Measurements from ENCODE around the gene RAI2. TPM values are rescaled to one million over a fixed set of nuclear protein-coding genes. Genes with fewer than 3 reads are reported as not detected.

The RAI2 gene
- total and polyA plus RNA-seq, 3 donors from 2014 or later: 5.7 to 13.5 (median 12.1) TPM

GRCh38 chrX:17758382-17758781, 102.7 kb downstream of the RAI2 start:
- Histone ChIP-seq H3K4me1 (no peaks in the 10 kb centered on the region), H3K27me3 (no peaks in the 10 kb centered on the region), H3K4me3 (no peak overlapping the region), H3K27ac (no peak overlapping the region), H3K36me3 (ENCODE audit: low read depth, missing control alignments) (no peaks in the 10 kb centered on the region), H3K9me3 (no peaks in the 10 kb centered on the region)
- no peak for TF ChIP-seq CTCF (IDR thresholded peaks at IDR 0.05)
- TF ChIP-seq POLR2A (IDR thresholded peaks at IDR 0.05): no peak
- no peak for DNase-seq
- intact Hi-C loops (cut with DNase I; ENCODE audit: low total_unique reads): no loop called here
- 90 to 92% methylated on average over 2 of the region's 2 CpGs for WGBS, 2 donors

GRCh38 chrX:17750436-17750835, 110.7 kb downstream of the RAI2 start:
- no peak for DNase-seq
- no peak overlapping the region for H3K27ac ChIP-seq

More at GRCh38 chrX:17750436-17750835, 110.7 kb downstream of the RAI2 start:
- Histone ChIP-seq H3K36me3 (ENCODE audit: low read depth, missing control alignments) (no peaks in the 10 kb centered on the region), H3K27me3 (no peaks in the 10 kb centered on the region), H3K4me3 (no peak overlapping the region), H3K9me3 (no peaks in the 10 kb centered on the region), H3K4me1 (no peaks in the 10 kb centered on the region)
- WGBS, 2 donors: 83 to 94% methylated on average over 3 of the region's 3 CpGs
- intact Hi-C loops (cut with DNase I; ENCODE audit: low total_unique reads): no loop called here
- TF ChIP-seq POLR2A (IDR thresholded peaks at IDR 0.05): no peak
- TF ChIP-seq CTCF (IDR thresholded peaks at IDR 0.05): no peak

Other genes starting within 250 kb of the RAI2 start
- gene SCML1, start 123.8 kb downstream of the RAI2 start, total RNA-seq: 100 to 1,000 TPM in 1 of 2 donors, 10 to 100 TPM in 1; 83.4 to 112 TPM
- 49.8 TPM for gene SCML1, start 123.8 kb downstream of the RAI2 start, polyA plus RNA-seq (ENCODE audit: insufficient read depth, low read depth, low replicate concordance)

All from testis (tissue), 3 donors.